WTC11 (cell line): ENCODE data around the gene TRABD2A. TPM values are rescaled to one million over a fixed set of nuclear protein-coding genes. Genes with fewer than 3 reads are reported as not detected.

Experiments
- ATAC-seq: fragments of 200-7000 bp; cut with Tn5 transposase; 2 replicates; pipeline ENCODE4 v1.10.0; 2021; ENCODE audit warnings: mild to moderate bottlenecking, moderate library complexity
- CTCF ChIA-PET: fragments of 300-600 bp; sonication (Branson Sonifier 250); formaldehyde crosslinking; loops from one replicate; lab custom pipeline; 2021; ENCODE audit warnings: antibody characterized with exemption; lab: Charles Lee
- POLR2A ChIA-PET: fragments of 350-600 bp; sonication (Branson Sonifier 250); formaldehyde crosslinking; loops from one replicate; lab custom pipeline; 2021; ENCODE audit warnings: antibody characterized with exemption; lab: Charles Lee
- DNase-seq: peaks from one replicate; pipeline ENCODE4 v3.0.0; 2021; ENCODE audit warnings: low spot score
- H3K27ac Mint-ChIP-seq: 2 replicates; pipeline ENCODE4 v1.8.0; 2021; ENCODE audit warnings: mixed read lengths
- H3K27me3 Mint-ChIP-seq: 2 replicates; pipeline ENCODE4 v1.8.0; 2021; ENCODE audit warnings: low read depth, mild to moderate bottlenecking, moderate library complexity, mixed read lengths
- H3K36me3 Mint-ChIP-seq: 2 replicates; pipeline ENCODE4 v1.8.0; 2021; ENCODE audit warnings: mixed read lengths
- H3K4me1 Mint-ChIP-seq: 2 replicates; pipeline ENCODE4 v1.8.0; 2022; ENCODE audit warnings: mixed read lengths
- H3K4me3 Mint-ChIP-seq: 2 replicates; pipeline ENCODE4 v1.8.0; 2021; ENCODE audit warnings: mild to moderate bottlenecking, moderate library complexity, mixed read lengths
- H3K9me3 Mint-ChIP-seq: 2 replicates; pipeline ENCODE4 v1.8.0; 2021; ENCODE audit warnings: mixed read lengths
- ATF1 ChIP-seq: sonication (generic); formaldehyde crosslinking; IDR thresholded peaks from 2 replicates; pipeline ENCODE4 v1.8.1; 2023; ENCODE audit warnings: mild to moderate bottlenecking, moderate library complexity, missing genetic modification reagents
- CBFB ChIP-seq: sonication (generic); formaldehyde crosslinking; IDR thresholded peaks from 2 replicates; pipeline ENCODE4 v1.8.1; 2022; ENCODE audit warnings: mild to moderate bottlenecking, low read depth, missing genetic modification reagents
- CREB1 ChIP-seq: sonication (generic); formaldehyde crosslinking; IDR thresholded peaks from 2 replicates; pipeline ENCODE4 v1.8.0; 2023; ENCODE audit warnings: mild to moderate bottlenecking, missing genetic modification reagents
- ESRRA ChIP-seq: sonication (generic); formaldehyde crosslinking; IDR thresholded peaks from 2 replicates; pipeline ENCODE4 v1.8.1; 2022; ENCODE audit warnings: mild to moderate bottlenecking, missing genetic modification reagents, borderline replicate concordance
- FOXJ3 ChIP-seq: sonication (generic); formaldehyde crosslinking; IDR thresholded peaks from 2 replicates; pipeline ENCODE4 v1.9.0; 2021; ENCODE audit warnings: missing genetic modification reagents, mild to moderate bottlenecking, borderline replicate concordance
- FOXP1 ChIP-seq: sonication (generic); formaldehyde crosslinking; IDR thresholded peaks from 2 replicates; pipeline ENCODE4 v1.8.0; 2022; ENCODE audit warnings: missing genetic modification reagents, mild to moderate bottlenecking, moderate library complexity, borderline replicate concordance
- JAZF1 ChIP-seq: fragments of 250-450 bp; sonication (Bioruptor Pico); IDR thresholded peaks from 2 replicates; pipeline ENCODE4 v1.9.0; 2021; ENCODE audit warnings: moderate library complexity, mild to moderate bottlenecking, inconsistent platforms
- NFATC4 ChIP-seq: fragments of 250-450 bp; sonication (Bioruptor Pico); IDR thresholded peaks from 2 replicates; pipeline ENCODE4 v1.9.0; 2021; ENCODE audit warnings: mild to moderate bottlenecking
- SMAD3 ChIP-seq: sonication (generic); formaldehyde crosslinking; IDR thresholded peaks from 2 replicates; pipeline ENCODE4 v1.8.0; 2022; ENCODE audit warnings: missing genetic modification reagents, mild to moderate bottlenecking, borderline replicate concordance
- SOX15 ChIP-seq: fragments of 250-450 bp; sonication (Bioruptor Pico); IDR thresholded peaks from 2 replicates; pipeline ENCODE4 v1.9.0; 2021; ENCODE audit warnings: mild to moderate bottlenecking
- ZNF232 ChIP-seq: sonication (generic); formaldehyde crosslinking; IDR thresholded peaks from 2 replicates; pipeline ENCODE4 v1.8.0; 2022; ENCODE audit warnings: mild to moderate bottlenecking, missing genetic modification reagents
- ZNF416 ChIP-seq: fragments of 250-450 bp; sonication (Bioruptor Pico); IDR thresholded peaks from 2 replicates; pipeline ENCODE4 v1.9.0; 2021; ENCODE audit warnings: mild to moderate bottlenecking, inconsistent platforms
- ZNF423 ChIP-seq: fragments of 250-450 bp; sonication (Bioruptor Pico); IDR thresholded peaks from 2 replicates; pipeline ENCODE4 v2.1.2; 2022; ENCODE audit warnings: mild to moderate bottlenecking, moderate library complexity
- ZNF671 ChIP-seq: fragments of 250-450 bp; sonication (Bioruptor Pico); IDR thresholded peaks from 2 replicates; pipeline ENCODE4 v1.8.0; 2021; ENCODE audit warnings: mild to moderate bottlenecking
- total RNA-seq: library from RNA; stranded (reverse); gene quantifications from 3 replicates; pipeline ENCODE4 v1.2.3, GENCODE V29; 2021
- TF ChIP-seq, protein P1 (sequence below): sonication (generic); formaldehyde crosslinking; IDR thresholded peaks from 2 replicates; pipeline ENCODE4 v1.8.1; 2022; ENCODE audit warnings: missing genetic modification reagents, borderline replicate concordance
- TF ChIP-seq, protein P2 (sequence below): sonication (generic); formaldehyde crosslinking; IDR thresholded peaks from 2 replicates; pipeline ENCODE4 v1.8.1; 2023; ENCODE audit warnings: mild to moderate bottlenecking, missing genetic modification reagents, moderate library complexity
- TF ChIP-seq, protein P3 (sequence below): sonication (generic); formaldehyde crosslinking; IDR thresholded peaks from 2 replicates; pipeline ENCODE4 v1.8.0; 2023; ENCODE audit warnings: mild to moderate bottlenecking, missing genetic modification reagents
- TF ChIP-seq, protein P4 (sequence below): sonication (generic); formaldehyde crosslinking; IDR thresholded peaks from 2 replicates; pipeline ENCODE4 v1.8.0; 2023; ENCODE audit warnings: missing genetic modification reagents, mild to moderate bottlenecking, borderline replicate concordance
- TF ChIP-seq, protein P5 (sequence below): fragments of 200-600 bp; IDR thresholded peaks from 2 replicates; pipeline ENCODE4 v1.8.0; 2022; ENCODE audit warnings: antibody characterized with exemption
- TF ChIP-seq, protein P6 (sequence below): sonication (generic); formaldehyde crosslinking; IDR thresholded peaks from 2 replicates; pipeline ENCODE4 v1.8.0; 2022; ENCODE audit warnings: mild to moderate bottlenecking, missing genetic modification reagents

TRABD2A gene
- total RNA-seq, 1 experiment from 2014 or later: 12.1 TPM

DNA sequence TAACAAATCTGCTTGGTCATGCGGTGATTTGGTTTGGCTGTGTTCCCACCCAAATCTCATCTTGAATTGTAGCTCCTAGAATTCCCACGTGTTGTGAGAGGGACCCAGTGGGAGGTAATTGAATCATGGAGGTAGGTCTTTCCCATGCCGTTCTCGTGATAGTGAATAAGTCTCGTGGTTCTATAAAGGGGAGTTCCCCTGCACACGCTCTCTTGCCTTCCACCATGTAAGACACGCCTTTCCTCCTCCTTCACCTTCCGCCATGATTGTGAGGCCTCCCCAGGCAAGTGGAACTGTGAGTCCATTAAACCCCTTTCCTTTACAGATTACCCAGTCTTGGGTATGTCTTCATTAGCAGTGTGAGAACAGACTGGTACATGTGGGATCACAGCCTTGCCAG lies 36.7 kb downstream of the TRABD2A start:
- no peak for ATAC-seq
- ChIA-PET POLR2A (no interaction called here), CTCF (interaction anchor here (0.8 to 1.1 kb wide), 2 partner anchors 11 to 14 kb away, joined by 3 to 4 read pairs; no protein-coding TSS in a partner anchor)
- Mint-ChIP-seq H3K4me3 (no peak overlapping the region), H3K9me3 (no peaks in the 10 kb centered on the region), H3K27ac (0 out of 2 replicates have a peak overlapping the region, but pooled peaks have one; percentile 7), H3K36me3 (no peaks in the 10 kb centered on the region), H3K4me1 (peaks cover 8% of the 10 kb centered on the region; the same call in 1 of the 2 replicates), H3K27me3 (no peaks in the 10 kb centered on the region)
- DNase-seq: no peak
- TF ChIP-seq, protein P1, sequence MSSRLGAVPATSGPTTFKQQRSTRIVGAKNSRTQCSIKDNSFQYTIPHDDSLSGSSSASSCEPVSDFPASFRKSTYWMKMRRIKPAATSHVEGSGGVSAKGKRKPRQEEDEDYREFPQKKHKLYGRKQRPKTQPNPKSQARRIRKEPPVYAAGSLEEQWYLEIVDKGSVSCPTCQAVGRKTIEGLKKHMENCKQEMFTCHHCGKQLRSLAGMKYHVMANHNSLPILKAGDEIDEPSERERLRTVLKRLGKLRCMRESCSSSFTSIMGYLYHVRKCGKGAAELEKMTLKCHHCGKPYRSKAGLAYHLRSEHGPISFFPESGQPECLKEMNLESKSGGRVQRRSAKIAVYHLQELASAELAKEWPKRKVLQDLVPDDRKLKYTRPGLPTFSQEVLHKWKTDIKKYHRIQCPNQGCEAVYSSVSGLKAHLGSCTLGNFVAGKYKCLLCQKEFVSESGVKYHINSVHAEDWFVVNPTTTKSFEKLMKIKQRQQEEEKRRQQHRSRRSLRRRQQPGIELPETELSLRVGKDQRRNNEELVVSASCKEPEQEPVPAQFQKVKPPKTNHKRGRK (CRISPR knock-in tag): no peak
- TF ChIP-seq, protein P2, sequence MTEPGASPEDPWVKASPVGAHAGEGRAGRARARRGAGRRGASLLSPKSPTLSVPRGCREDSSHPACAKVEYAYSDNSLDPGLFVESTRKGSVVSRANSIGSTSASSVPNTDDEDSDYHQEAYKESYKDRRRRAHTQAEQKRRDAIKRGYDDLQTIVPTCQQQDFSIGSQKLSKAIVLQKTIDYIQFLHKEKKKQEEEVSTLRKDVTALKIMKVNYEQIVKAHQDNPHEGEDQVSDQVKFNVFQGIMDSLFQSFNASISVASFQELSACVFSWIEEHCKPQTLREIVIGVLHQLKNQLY (CRISPR knock-in tag): no peak
- TF ChIP-seq ESRRA: no peak
- no peak for TF ChIP-seq NFATC4 (CRISPR knock-in tag)
- no peak for TF ChIP-seq CBFB (CRISPR knock-in tag)
- TF ChIP-seq ZNF423 (CRISPR knock-in tag): no peak
- TF ChIP-seq ATF1 (CRISPR knock-in tag): no peak
- TF ChIP-seq ZNF671 (CRISPR knock-in tag): no peak
- TF ChIP-seq, protein P3, sequence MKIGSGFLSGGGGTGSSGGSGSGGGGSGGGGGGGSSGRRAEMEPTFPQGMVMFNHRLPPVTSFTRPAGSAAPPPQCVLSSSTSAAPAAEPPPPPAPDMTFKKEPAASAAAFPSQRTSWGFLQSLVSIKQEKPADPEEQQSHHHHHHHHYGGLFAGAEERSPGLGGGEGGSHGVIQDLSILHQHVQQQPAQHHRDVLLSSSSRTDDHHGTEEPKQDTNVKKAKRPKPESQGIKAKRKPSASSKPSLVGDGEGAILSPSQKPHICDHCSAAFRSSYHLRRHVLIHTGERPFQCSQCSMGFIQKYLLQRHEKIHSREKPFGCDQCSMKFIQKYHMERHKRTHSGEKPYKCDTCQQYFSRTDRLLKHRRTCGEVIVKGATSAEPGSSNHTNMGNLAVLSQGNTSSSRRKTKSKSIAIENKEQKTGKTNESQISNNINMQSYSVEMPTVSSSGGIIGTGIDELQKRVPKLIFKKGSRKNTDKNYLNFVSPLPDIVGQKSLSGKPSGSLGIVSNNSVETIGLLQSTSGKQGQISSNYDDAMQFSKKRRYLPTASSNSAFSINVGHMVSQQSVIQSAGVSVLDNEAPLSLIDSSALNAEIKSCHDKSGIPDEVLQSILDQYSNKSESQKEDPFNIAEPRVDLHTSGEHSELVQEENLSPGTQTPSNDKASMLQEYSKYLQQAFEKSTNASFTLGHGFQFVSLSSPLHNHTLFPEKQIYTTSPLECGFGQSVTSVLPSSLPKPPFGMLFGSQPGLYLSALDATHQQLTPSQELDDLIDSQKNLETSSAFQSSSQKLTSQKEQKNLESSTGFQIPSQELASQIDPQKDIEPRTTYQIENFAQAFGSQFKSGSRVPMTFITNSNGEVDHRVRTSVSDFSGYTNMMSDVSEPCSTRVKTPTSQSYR (CRISPR knock-in tag): no peak
- TF ChIP-seq FOXJ3 (CRISPR knock-in tag): no peak
- TF ChIP-seq SOX15 (CRISPR knock-in tag): no peak
- TF ChIP-seq CREB1 (CRISPR knock-in tag): no peak
- no peak for TF ChIP-seq ZNF232 (CRISPR knock-in tag)
- TF ChIP-seq ZNF416: no peak
- TF ChIP-seq FOXP1 (CRISPR knock-in tag): no peak
- TF ChIP-seq JAZF1 (CRISPR knock-in tag): no peak
- TF ChIP-seq SMAD3 (CRISPR knock-in tag): no peak
- TF ChIP-seq, protein P4, sequence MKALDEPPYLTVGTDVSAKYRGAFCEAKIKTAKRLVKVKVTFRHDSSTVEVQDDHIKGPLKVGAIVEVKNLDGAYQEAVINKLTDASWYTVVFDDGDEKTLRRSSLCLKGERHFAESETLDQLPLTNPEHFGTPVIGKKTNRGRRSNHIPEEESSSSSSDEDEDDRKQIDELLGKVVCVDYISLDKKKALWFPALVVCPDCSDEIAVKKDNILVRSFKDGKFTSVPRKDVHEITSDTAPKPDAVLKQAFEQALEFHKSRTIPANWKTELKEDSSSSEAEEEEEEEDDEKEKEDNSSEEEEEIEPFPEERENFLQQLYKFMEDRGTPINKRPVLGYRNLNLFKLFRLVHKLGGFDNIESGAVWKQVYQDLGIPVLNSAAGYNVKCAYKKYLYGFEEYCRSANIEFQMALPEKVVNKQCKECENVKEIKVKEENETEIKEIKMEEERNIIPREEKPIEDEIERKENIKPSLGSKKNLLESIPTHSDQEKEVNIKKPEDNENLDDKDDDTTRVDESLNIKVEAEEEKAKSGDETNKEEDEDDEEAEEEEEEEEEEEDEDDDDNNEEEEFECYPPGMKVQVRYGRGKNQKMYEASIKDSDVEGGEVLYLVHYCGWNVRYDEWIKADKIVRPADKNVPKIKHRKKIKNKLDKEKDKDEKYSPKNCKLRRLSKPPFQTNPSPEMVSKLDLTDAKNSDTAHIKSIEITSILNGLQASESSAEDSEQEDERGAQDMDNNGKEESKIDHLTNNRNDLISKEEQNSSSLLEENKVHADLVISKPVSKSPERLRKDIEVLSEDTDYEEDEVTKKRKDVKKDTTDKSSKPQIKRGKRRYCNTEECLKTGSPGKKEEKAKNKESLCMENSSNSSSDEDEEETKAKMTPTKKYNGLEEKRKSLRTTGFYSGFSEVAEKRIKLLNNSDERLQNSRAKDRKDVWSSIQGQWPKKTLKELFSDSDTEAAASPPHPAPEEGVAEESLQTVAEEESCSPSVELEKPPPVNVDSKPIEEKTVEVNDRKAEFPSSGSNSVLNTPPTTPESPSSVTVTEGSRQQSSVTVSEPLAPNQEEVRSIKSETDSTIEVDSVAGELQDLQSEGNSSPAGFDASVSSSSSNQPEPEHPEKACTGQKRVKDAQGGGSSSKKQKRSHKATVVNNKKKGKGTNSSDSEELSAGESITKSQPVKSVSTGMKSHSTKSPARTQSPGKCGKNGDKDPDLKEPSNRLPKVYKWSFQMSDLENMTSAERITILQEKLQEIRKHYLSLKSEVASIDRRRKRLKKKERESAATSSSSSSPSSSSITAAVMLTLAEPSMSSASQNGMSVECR (CRISPR knock-in tag): no peak
- TF ChIP-seq, protein P5, sequence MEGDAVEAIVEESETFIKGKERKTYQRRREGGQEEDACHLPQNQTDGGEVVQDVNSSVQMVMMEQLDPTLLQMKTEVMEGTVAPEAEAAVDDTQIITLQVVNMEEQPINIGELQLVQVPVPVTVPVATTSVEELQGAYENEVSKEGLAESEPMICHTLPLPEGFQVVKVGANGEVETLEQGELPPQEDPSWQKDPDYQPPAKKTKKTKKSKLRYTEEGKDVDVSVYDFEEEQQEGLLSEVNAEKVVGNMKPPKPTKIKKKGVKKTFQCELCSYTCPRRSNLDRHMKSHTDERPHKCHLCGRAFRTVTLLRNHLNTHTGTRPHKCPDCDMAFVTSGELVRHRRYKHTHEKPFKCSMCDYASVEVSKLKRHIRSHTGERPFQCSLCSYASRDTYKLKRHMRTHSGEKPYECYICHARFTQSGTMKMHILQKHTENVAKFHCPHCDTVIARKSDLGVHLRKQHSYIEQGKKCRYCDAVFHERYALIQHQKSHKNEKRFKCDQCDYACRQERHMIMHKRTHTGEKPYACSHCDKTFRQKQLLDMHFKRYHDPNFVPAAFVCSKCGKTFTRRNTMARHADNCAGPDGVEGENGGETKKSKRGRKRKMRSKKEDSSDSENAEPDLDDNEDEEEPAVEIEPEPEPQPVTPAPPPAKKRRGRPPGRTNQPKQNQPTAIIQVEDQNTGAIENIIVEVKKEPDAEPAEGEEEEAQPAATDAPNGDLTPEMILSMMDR: no peak
- TF ChIP-seq, protein P6, sequence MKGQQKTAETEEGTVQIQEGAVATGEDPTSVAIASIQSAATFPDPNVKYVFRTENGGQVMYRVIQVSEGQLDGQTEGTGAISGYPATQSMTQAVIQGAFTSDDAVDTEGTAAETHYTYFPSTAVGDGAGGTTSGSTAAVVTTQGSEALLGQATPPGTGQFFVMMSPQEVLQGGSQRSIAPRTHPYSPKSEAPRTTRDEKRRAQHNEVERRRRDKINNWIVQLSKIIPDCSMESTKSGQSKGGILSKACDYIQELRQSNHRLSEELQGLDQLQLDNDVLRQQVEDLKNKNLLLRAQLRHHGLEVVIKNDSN (CRISPR knock-in tag): no peak
